GM23338 (cell line): ENCODE results near the gene DGKG.

Experiments used
- EZH2 ChIP-seq: fragments of 200-600 bp; sonication (generic); IDR thresholded peaks from one replicate; pipeline ENCODE4 v1.8.0; 2017; ENCODE audit warnings: antibody characterized with exemption, mild to moderate bottlenecking, low read depth; ENCODE audit not compliant: unreplicated experiment
- POLR2AphosphoS5 ChIP-seq: IDR thresholded peaks from 2 replicates; pipeline ENCODE4 v1.6.1; 2016; ENCODE audit warnings: antibody characterized with exemption, low read depth
- TF ChIP-seq, protein P1 (sequence below), 2 experiments: fragments of 200-600 bp in 1 of 2; sonication (generic) in 1 of 2; conservative IDR thresholded peaks; 2 replicates each; pipeline versions ENCODE4 v1.5.1 to v1.6.1; 2016 to 2017; ENCODE audit warnings: antibody characterized with exemption in 2 of 2, low read depth in 2 of 2, mild to moderate bottlenecking in 2 of 2, moderate library complexity in 1 of 2
- TF ChIP-seq, protein P2 (sequence below): IDR thresholded peaks from one replicate; pipeline ENCODE4 v1.6.1; 2018; ENCODE audit warnings: antibody characterized with exemption; ENCODE audit not compliant: unreplicated experiment

- TF ChIP-seq, protein P1, sequence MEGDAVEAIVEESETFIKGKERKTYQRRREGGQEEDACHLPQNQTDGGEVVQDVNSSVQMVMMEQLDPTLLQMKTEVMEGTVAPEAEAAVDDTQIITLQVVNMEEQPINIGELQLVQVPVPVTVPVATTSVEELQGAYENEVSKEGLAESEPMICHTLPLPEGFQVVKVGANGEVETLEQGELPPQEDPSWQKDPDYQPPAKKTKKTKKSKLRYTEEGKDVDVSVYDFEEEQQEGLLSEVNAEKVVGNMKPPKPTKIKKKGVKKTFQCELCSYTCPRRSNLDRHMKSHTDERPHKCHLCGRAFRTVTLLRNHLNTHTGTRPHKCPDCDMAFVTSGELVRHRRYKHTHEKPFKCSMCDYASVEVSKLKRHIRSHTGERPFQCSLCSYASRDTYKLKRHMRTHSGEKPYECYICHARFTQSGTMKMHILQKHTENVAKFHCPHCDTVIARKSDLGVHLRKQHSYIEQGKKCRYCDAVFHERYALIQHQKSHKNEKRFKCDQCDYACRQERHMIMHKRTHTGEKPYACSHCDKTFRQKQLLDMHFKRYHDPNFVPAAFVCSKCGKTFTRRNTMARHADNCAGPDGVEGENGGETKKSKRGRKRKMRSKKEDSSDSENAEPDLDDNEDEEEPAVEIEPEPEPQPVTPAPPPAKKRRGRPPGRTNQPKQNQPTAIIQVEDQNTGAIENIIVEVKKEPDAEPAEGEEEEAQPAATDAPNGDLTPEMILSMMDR (conservative IDR thresholded peaks at IDR 0.05; ENCODE audit: low read depth in 2 of 2), result no peak
- TF ChIP-seq, protein P2, sequence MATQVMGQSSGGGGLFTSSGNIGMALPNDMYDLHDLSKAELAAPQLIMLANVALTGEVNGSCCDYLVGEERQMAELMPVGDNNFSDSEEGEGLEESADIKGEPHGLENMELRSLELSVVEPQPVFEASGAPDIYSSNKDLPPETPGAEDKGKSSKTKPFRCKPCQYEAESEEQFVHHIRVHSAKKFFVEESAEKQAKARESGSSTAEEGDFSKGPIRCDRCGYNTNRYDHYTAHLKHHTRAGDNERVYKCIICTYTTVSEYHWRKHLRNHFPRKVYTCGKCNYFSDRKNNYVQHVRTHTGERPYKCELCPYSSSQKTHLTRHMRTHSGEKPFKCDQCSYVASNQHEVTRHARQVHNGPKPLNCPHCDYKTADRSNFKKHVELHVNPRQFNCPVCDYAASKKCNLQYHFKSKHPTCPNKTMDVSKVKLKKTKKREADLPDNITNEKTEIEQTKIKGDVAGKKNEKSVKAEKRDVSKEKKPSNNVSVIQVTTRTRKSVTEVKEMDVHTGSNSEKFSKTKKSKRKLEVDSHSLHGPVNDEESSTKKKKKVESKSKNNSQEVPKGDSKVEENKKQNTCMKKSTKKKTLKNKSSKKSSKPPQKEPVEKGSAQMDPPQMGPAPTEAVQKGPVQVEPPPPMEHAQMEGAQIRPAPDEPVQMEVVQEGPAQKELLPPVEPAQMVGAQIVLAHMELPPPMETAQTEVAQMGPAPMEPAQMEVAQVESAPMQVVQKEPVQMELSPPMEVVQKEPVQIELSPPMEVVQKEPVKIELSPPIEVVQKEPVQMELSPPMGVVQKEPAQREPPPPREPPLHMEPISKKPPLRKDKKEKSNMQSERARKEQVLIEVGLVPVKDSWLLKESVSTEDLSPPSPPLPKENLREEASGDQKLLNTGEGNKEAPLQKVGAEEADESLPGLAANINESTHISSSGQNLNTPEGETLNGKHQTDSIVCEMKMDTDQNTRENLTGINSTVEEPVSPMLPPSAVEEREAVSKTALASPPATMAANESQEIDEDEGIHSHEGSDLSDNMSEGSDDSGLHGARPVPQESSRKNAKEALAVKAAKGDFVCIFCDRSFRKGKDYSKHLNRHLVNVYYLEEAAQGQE, result no peak
- TF ChIP-seq EZH2 (no peak), POLR2AphosphoS5 (no peak)
These were observed 239.0 kb downstream of the DGKG start for GRCh38 chr3:186123012-186123411.
